NT2/D1 (cell line): ENCODE data around the gene ZYG11A.
"Not testable (repeated sequence)": the region's sequence is repeated elsewhere in the genome, so short reads cannot be mapped to it uniquely, and the experiment has no call there.

Source experiments
- DNase-seq: peaks from one replicate; pipeline ENCODE4 v3.0.0-alpha.2; 2011; ENCODE audit warnings: low read depth, low spot score
- H3K27me3 ChIP-seq: 2 replicates; pipeline ENCODE4 v1.6.0; 2011; ENCODE audit warnings: mild to moderate bottlenecking; ENCODE audit not compliant: insufficient read length, insufficient read depth
- H3K36me3 ChIP-seq: 2 replicates; pipeline ENCODE4 v1.6.1; 2011; ENCODE audit warnings: mild to moderate bottlenecking, low read length, mixed read lengths; ENCODE audit not compliant: insufficient read depth, insufficient read length
- H3K4me1 ChIP-seq: 2 replicates; pipeline ENCODE4 v1.5.1; 2011; ENCODE audit not compliant: insufficient read depth, insufficient read length
- H3K4me3 ChIP-seq: 2 replicates; pipeline ENCODE4 v1.5.1; 2011; ENCODE audit warnings: low read depth; ENCODE audit not compliant: insufficient read length
- H3K9ac ChIP-seq: 2 replicates; pipeline ENCODE4 v1.6.0; 2011; ENCODE audit warnings: low read depth; ENCODE audit not compliant: insufficient read length
- H3K9me3 ChIP-seq: 2 replicates; pipeline ENCODE4 v1.5.1; 2011; ENCODE audit warnings: mild to moderate bottlenecking, low read length; ENCODE audit not compliant: insufficient read depth
- SUZ12 ChIP-seq: IDR thresholded peaks from 2 replicates; pipeline ENCODE4 v1.6.1; 2011; ENCODE audit not compliant: insufficient read length, insufficient read depth; ENCODE audit errors: extremely low read depth
- YY1 ChIP-seq: IDR thresholded peaks from 2 replicates; pipeline ENCODE4 v1.6.1; 2011; ENCODE audit not compliant: insufficient read length, insufficient read depth
- ZNF274 ChIP-seq: IDR thresholded peaks from 2 replicates; pipeline ENCODE4 v1.6.1; 2011; ENCODE audit warnings: mild to moderate bottlenecking, low read depth, low read length

The ZYG11A gene

DNA sequence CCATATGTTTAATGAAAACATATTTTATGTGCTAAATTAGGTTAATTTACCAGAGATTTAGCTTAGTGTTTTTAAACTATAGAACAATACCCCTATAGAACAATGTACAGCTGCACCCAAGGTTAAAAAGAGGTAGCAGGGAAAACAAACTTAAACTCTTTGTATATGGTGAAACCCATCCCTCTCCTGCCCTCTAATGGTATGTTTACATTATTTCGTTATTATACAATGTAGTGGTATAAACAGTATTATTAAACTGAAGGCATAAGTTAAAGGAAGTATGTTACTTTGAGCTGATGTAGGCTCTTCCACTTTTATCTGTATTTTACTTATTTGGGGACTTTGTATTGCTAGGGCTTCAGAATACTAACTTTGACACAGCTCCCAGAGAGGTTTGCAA lies 16.7 kb upstream of the ZYG11A start:
- no peak overlapping the region for H3K9ac ChIP-seq
- H3K4me3 ChIP-seq: no peak overlapping the region
- peaks cover 12% of the 10 kb centered on the region for H3K36me3 ChIP-seq
- H3K27me3 ChIP-seq: no peaks in the 10 kb centered on the region
- no peak for DNase-seq
- TF ChIP-seq ZNF274 (no peak), YY1 (no peak), SUZ12 (no peak)
- H3K4me1 ChIP-seq: no peaks in the 10 kb centered on the region
- no peaks in the 10 kb centered on the region for H3K9me3 ChIP-seq

- Histone ChIP-seq H3K4me3 (no peak overlapping the region), H3K27me3 (no peaks in the 10 kb centered on the region), H3K36me3 (no peaks in the 10 kb centered on the region), H3K9me3 (no peaks in the 10 kb centered on the region), H3K9ac (no peak overlapping the region), H3K4me1 (no peaks in the 10 kb centered on the region)
- no peak for DNase-seq
- TF ChIP-seq SUZ12 (no peak), YY1 (no peak), ZNF274 (no peak)
Measured at GRCh38 chr1:52834798-52835197, 7.8 kb upstream of the ZYG11A start.

DNA sequence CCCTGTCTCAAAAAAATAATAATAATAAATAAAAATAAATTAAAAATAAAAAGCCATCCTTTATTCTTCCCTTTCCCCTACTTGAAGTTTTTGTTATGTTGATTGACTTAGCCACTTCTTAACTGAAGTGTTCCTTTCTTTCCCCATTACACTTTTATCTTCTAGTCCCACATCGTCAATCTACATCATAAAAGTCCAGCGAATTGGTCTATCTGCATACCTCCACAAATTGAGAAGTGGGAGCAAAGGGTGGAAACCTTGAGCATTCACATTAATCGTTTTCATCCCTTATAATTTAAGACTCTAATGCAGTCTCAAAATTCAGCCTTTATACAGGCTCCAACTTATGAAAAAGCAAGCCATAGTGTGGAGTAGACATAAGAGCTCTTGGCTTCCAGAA lies 6.5 kb upstream of the ZYG11A start:
- H3K36me3 ChIP-seq: no peaks in the 10 kb centered on the region
- H3K4me1 ChIP-seq: no peaks in the 10 kb centered on the region
- no peak overlapping the region for H3K4me3 ChIP-seq
- no peaks in the 10 kb centered on the region for H3K27me3 ChIP-seq
- H3K9me3 ChIP-seq: no peaks in the 10 kb centered on the region
- peak; percentile 60 for DNase-seq
- TF ChIP-seq ZNF274 (no peak), SUZ12 (no peak), YY1 (no peak)
- no peak overlapping the region for H3K9ac ChIP-seq

DNA sequence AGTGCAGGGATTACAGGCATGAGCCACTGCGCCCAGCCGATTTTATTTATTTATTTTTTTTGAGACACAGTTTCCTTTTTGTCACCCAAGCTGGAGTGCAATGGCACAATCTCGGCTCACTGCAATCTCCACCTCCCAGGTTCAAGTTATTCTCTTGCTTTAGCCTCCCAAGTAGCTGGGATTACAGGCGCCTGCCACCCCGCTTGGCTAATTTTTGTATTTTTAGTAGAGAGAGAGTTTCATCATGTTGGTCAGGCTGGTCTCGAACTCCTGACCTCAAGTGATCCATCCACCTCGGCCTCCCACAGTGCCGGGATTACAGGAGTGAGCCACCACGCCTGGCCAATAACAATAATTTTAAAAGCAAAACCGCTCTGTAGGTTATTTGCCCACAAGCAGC lies 3.4 kb upstream of the ZYG11A start:
- not testable (repeated sequence) for H3K9me3 ChIP-seq, H3K4me1 ChIP-seq, H3K9ac ChIP-seq, H3K27me3 ChIP-seq, H3K36me3 ChIP-seq, DNase-seq, H3K4me3 ChIP-seq

- H3K9me3 ChIP-seq, H3K4me1 ChIP-seq, H3K4me3 ChIP-seq, H3K27me3 ChIP-seq, DNase-seq, H3K36me3 ChIP-seq, H3K9ac ChIP-seq: not testable (repeated sequence)
Measured at GRCh38 chr1:52845119-52845518, 2.6 kb downstream of the ZYG11A start.

DNA sequence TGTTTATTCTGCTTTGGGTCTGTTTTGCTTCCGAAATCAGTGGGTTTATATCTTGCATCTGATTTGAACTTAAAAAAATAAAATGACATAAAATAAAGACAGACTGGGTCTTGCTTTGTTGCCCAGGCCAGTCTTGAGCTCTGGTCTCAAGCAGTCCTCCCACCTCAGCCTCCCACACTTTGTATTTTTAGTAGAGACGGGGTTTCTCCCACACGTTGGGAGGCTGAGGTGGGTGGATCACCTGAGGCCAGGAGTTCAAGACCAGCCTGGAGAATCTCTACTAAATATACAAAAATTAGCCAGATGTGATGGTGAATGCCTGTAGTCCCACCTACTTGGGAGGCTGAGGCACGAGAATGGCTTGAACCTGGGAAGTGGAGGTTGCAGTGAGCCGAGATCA lies 5.9 kb downstream of the ZYG11A start:
- Histone ChIP-seq H3K27me3 (no peaks in the 10 kb centered on the region), H3K9ac (no peak overlapping the region), H3K9me3 (no peaks in the 10 kb centered on the region), H3K4me3 (no peak overlapping the region), H3K36me3 (no peaks in the 10 kb centered on the region), H3K4me1 (no peaks in the 10 kb centered on the region)
- DNase-seq: no peak
- TF ChIP-seq ZNF274: no peak
- TF ChIP-seq YY1: no peak
- no peak for TF ChIP-seq SUZ12

DNA sequence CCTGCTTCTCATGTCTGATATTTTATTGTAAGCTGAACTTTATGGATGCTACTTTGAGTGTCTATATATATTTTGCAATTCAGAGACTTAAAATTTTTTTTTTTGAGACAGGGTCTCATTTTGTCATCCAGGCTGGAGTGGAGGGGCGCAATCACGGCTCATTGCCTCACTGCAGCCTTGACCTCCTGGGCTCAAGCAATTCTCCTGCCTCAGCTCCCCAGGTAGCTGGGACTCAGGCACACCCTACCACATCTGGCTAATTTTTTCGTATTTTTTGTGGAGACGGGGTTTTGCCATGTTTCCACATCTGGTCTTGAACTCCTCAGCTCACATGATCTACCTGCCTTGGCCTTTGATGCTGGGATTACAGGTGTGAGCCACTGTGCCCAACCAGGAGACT lies 8.4 kb downstream of the ZYG11A start:
- Histone ChIP-seq H3K9ac (no peak overlapping the region), H3K36me3 (peaks cover 17% of the 10 kb centered on the region), H3K4me1 (no peaks in the 10 kb centered on the region), H3K27me3 (no peaks in the 10 kb centered on the region), H3K9me3 (no peaks in the 10 kb centered on the region), H3K4me3 (no peak overlapping the region)
- TF ChIP-seq YY1: no peak
- TF ChIP-seq ZNF274: no peak
- no peak for TF ChIP-seq SUZ12
- DNase-seq: no peak

GRCh38 chr1:52852854-52853253 lies 10.3 kb downstream of the ZYG11A start:
- no peak overlapping the region for H3K4me3 ChIP-seq
- no peak overlapping the region for H3K9ac ChIP-seq
- DNase-seq: no peak
- H3K27me3 ChIP-seq: no peaks in the 10 kb centered on the region
- no peaks in the 10 kb centered on the region for H3K4me1 ChIP-seq
- H3K9me3 ChIP-seq: no peaks in the 10 kb centered on the region
- TF ChIP-seq YY1: no peak
- TF ChIP-seq ZNF274: no peak
- H3K36me3 ChIP-seq: peaks cover 36% of the 10 kb centered on the region
